Body of pancreas (tissue), 4 donors: ENCODE data around the gene NUP93. TPM values are rescaled to one million over a fixed set of nuclear protein-coding genes. Genes with fewer than 3 reads are reported as not detected.
A peak's percentile ranks its signal among the peaks of the same experiment; 100 is the strongest.

Experiments
- ATAC-seq: fragments of 150-250 bp; one replicate; pipeline ENCODE4 v1.9.1; 2016
- DNase-seq, 4 donors: peaks; one replicate each; pipeline ENCODE4 v3.0.0-alpha.2; 2019
- H3K27ac ChIP-seq, 4 donors: fragments of 200-600 bp; sonication (generic); 1 replicate in 3 of 4; 2 replicates in 1 of 4; pipeline versions ENCODE4 v1.5.1 to v1.6.1; 2016 to 2019; ENCODE audit warnings: mild to moderate bottlenecking in 1 of 4, mixed read lengths in 1 of 4, moderate library complexity in 1 of 4
- H3K27me3 ChIP-seq, 2 donors: fragments of 200-600 bp; sonication (generic); one replicate each; pipeline ENCODE4 v1.6.0; 2016; ENCODE audit warnings: mild to moderate bottlenecking in 1 of 2
- H3K36me3 ChIP-seq, 2 donors: fragments of 200-600 bp; sonication (generic); replicated peaks in 1 of 2; 2 replicates each; pipeline ENCODE4 v1.5.1; 2016; ENCODE audit warnings: low read depth in 2 of 2; ENCODE audit not compliant: insufficient read depth in 1 of 2
- H3K4me1 ChIP-seq: fragments of 200-600 bp; sonication (generic); one replicate; pipeline ENCODE4 v1.6.0; 2016
- H3K4me3 ChIP-seq, 2 donors: fragments of 200-600 bp; sonication (generic); 1 replicate in 1 of 2; 2 replicates in 1 of 2; pipeline ENCODE4 v1.5.1; 2016 to 2019
- H3K9me3 ChIP-seq, 3 donors: fragments of 200-600 bp; sonication (generic); 1 replicate in 2 of 3; 2 replicates in 1 of 3; pipeline ENCODE4 v1.5.1; 2016
- CTCF ChIP-seq, 7 experiments: fragments of 450-650 bp in 4 of 7; fragments of 200-600 bp in 3 of 7; sonication (generic) in 3 of 7; IDR thresholded peaks; one replicate each; pipeline ENCODE4 v1.5.1; 2016 to 2019; ENCODE audit warnings: antibody characterized with exemption in 7 of 7
- POLR2A ChIP-seq, 3 donors: fragments of 450-650 bp; IDR thresholded peaks; one replicate each; pipeline ENCODE4 v1.6.1; 2016; ENCODE audit warnings: antibody characterized with exemption in 3 of 3, mild to moderate bottlenecking in 2 of 3
- WGBS, 2 donors: methylation state at CpG; one replicate each; pipeline ENCODE4 v1.1.5; 2017; 5-methylcytosine and 5-hydroxymethylcytosine counted together
- intact Hi-C: fragments of 100-400 bp; cut with DNase I; formaldehyde crosslinking; loops from one replicate; pipeline ENCODE4 v1.15.1; 2023
- total RNA-seq, 2 donors: library from RNA; depleted of rRNA; stranded (reverse); fragments of >200 nt; gene quantifications; one replicate each; pipeline ENCODE4 v1.1.0, GENCODE V29; 2016

Gene NUP93
- total RNA-seq, 2 donors from 2014 or later, result 12.2 to 19.1 TPM

- H3K36me3 ChIP-seq, result peaks cover 0 to 2% of the 10 kb centered on the region in 2 donors
- H3K27me3 ChIP-seq, result no peaks in the 10 kb centered on the region
- peaks cover 20% of the 10 kb centered on the region for H3K4me1 ChIP-seq
- intact Hi-C loops, result no loop called here
- TF ChIP-seq POLR2A (IDR thresholded peaks at IDR 0.05), result no peak
- TF ChIP-seq CTCF (IDR thresholded peaks at IDR 0.05), result no peak
- DNase-seq (no peak), ATAC-seq (no peak)
- no peaks in the 10 kb centered on the region for H3K9me3 ChIP-seq
- H3K27ac ChIP-seq, result no peak overlapping the region
- H3K4me3 ChIP-seq, result no peak overlapping the region
Observed at GRCh38 chr16:56817056-56817455, 87.1 kb downstream of the NUP93 start.

- peaks cover 20% of the 10 kb centered on the region for H3K4me1 ChIP-seq
- WGBS, 2 donors, result 83 to 96% methylated on average over 1 of the region's 1 CpG
- no peaks in the 10 kb centered on the region for H3K9me3 ChIP-seq
- H3K27me3 ChIP-seq, result no peaks in the 10 kb centered on the region
- DNase-seq, result no peak
- TF ChIP-seq POLR2A (IDR thresholded peaks at IDR 0.05) (no peak), CTCF (IDR thresholded peaks at IDR 0.05) (no peak)
- H3K4me3 ChIP-seq, result no peak overlapping the region
- peaks cover 0 to 2% of the 10 kb centered on the region in 2 donors for H3K36me3 ChIP-seq
- no peak for ATAC-seq
- intact Hi-C loops, result no loop called here
- no peak overlapping the region for H3K27ac ChIP-seq
Observed at GRCh38 chr16:56817938-56818337, 88.0 kb downstream of the NUP93 start.

- intact Hi-C loops, result no loop called here
- Histone ChIP-seq H3K27ac (no peak overlapping the region), H3K4me1 (no peaks in the 10 kb centered on the region), H3K4me3 (no peak overlapping the region), H3K9me3 (no peaks in the 10 kb centered on the region), H3K27me3 (no peaks in the 10 kb centered on the region), H3K36me3 (peaks cover 0 to 5% of the 10 kb centered on the region in 2 donors)
- ATAC-seq (no peak), DNase-seq (no peak)
- 92 to 93% methylated on average over 12 of the region's 12 CpGs for WGBS, 2 donors
- no peak for TF ChIP-seq POLR2A (IDR thresholded peaks at IDR 0.05)
- TF ChIP-seq CTCF (IDR thresholded peaks at IDR 0.05), result no peak
Observed at GRCh38 chr16:56823081-56823733, 93.3 kb downstream of the NUP93 start.

- Histone ChIP-seq H3K9me3 (no peaks in the 10 kb centered on the region), H3K27me3 (no peaks in the 10 kb centered on the region), H3K4me3 (no peak overlapping the region), H3K27ac (peak overlapping the region in 1 of 4 donors; percentile 20), H3K36me3 (peaks cover 0 to 5% of the 10 kb centered on the region in 2 donors), H3K4me1 (no peaks in the 10 kb centered on the region)
- no peak for ATAC-seq
- intact Hi-C loops, result no loop called here
- TF ChIP-seq CTCF (IDR thresholded peaks at IDR 0.05), result peak in 3 of 7 experiments; percentile 10 to 25 (median 23)
- no peak for TF ChIP-seq POLR2A (IDR thresholded peaks at IDR 0.05)
- DNase-seq, result peak in 1 of 4 donors; percentile 23
- 41 to 50% methylated on average over 3 of the region's 3 CpGs for WGBS, 2 donors
Observed at GRCh38 chr16:56824331-56824730, 94.4 kb downstream of the NUP93 start.

- Histone ChIP-seq H3K27ac (no peak overlapping the region), H3K36me3 (peaks cover 0 to 5% of the 10 kb centered on the region in 2 donors), H3K4me3 (no peak overlapping the region), H3K4me1 (no peaks in the 10 kb centered on the region), H3K9me3 (no peaks in the 10 kb centered on the region), H3K27me3 (no peaks in the 10 kb centered on the region)
- TF ChIP-seq POLR2A (IDR thresholded peaks at IDR 0.05), result no peak
- TF ChIP-seq CTCF (IDR thresholded peaks at IDR 0.05), result no peak
- DNase-seq (no peak), ATAC-seq (no peak)
- intact Hi-C loops, result no loop called here
- WGBS, 2 donors, result 88 to 95% methylated on average over 3 of the region's 3 CpGs
Observed at GRCh38 chr16:56824804-56825203, 94.9 kb downstream of the NUP93 start.
